Vagina (tissue), 2 donors: ENCODE measurements around the gene CUL9. TPM values are rescaled to one million over a fixed set of nuclear protein-coding genes. Genes with fewer than 3 reads are reported as not detected.

Experiments used
- DNase-seq, 2 donors: peaks; one replicate each; pipeline ENCODE4 v3.0.0-alpha.2; 2017; ENCODE audit errors: extremely low spot score in 2 of 2
- H3K27ac ChIP-seq: fragments of 200-600 bp; sonication (generic); one replicate; pipeline ENCODE4 v1.5.1; 2019
- H3K27me3 ChIP-seq: fragments of 200-600 bp; sonication (generic); one replicate; pipeline ENCODE4 v1.5.1; 2019
- H3K36me3 ChIP-seq, 2 donors: fragments of 200-600 bp; sonication (generic); one replicate each; pipeline ENCODE4 v1.5.1; 2017 to 2019
- H3K4me1 ChIP-seq: fragments of 200-600 bp; sonication (generic); one replicate; pipeline ENCODE4 v1.5.1; 2019
- H3K4me3 ChIP-seq, 2 donors: fragments of 200-600 bp; sonication (generic); 1 replicate in 1 of 2; 2 replicates in 1 of 2; pipeline ENCODE4 v1.5.1; 2016 to 2019
- H3K9me3 ChIP-seq: fragments of 200-600 bp; sonication (generic); one replicate; pipeline ENCODE4 v1.5.1; 2019
- POLR2A ChIP-seq, 2 donors: fragments of 450-650 bp; IDR thresholded peaks; one replicate each; pipeline ENCODE4 v1.6.1; 2017; ENCODE audit warnings: antibody characterized with exemption in 2 of 2, mild to moderate bottlenecking in 2 of 2, moderate library complexity in 2 of 2
- POLR2AphosphoS5 ChIP-seq, 2 donors: sonication (generic); formaldehyde crosslinking; IDR thresholded peaks; one replicate each; pipeline ENCODE4 v1.9.0; 2017; ENCODE audit warnings: antibody characterized with exemption in 2 of 2, mild to moderate bottlenecking in 2 of 2, low read depth in 1 of 2; ENCODE audit not compliant: insufficient read depth in 1 of 2
- intact Hi-C: fragments of 100-400 bp; cut with DNase I; formaldehyde crosslinking; loops from one replicate; pipeline ENCODE4 v1.15.1; 2023
- total RNA-seq: library from RNA; depleted of rRNA; stranded (reverse); fragments of >200 nt; gene quantifications from one replicate; pipeline ENCODE4 v1.2.3, GENCODE V29; 2016
- TF ChIP-seq, protein P1 (sequence below), 3 experiments: fragments of 450-650 bp in 2 of 3; fragments of 200-600 bp in 1 of 3; sonication (generic) in 1 of 3; IDR thresholded peaks; one replicate each; pipeline ENCODE4 v1.5.1; 2017 to 2019; ENCODE audit warnings: antibody characterized with exemption in 3 of 3, mild to moderate bottlenecking in 2 of 3, moderate library complexity in 2 of 3

The CUL9 gene
- total RNA-seq, 1 donor from 2014 or later: 49.1 TPM

DNA sequence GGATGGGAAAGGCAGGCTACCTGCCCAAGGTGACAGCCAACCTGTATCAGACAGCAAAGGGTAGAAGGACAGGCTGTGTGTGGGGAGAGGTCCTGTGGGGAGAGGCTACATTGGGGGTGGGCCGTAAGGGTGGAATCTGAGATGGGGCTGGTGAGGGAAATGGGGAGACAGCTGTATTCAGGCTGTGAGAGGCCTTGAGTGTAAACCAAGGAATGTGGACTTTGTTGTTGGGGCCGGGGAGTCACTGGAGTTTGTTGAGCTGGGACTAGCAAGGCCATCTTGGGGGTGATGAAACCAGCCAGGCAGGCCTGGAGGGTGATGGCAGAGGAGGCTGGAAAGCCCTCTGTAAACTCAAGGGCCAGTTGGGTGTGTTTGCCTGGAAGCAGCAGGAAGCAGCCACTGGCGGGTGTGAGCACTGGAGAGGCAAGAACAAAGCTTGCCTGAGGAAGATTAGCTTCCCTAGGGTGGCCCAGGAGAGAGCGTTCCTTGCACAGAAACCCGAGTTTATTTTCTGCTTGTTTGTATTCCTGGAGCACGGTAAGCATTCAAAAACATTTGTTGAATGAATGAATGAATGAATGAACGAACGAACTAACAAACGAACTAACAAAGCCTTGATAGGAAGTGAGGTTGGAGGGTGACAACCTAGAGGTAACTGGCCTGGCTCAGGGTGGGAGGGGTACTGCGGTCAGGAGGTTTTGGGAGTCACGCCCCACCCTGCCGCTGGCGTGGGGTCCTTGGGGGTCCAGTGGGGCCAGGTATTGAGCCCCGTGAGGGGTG, 80.2 kb downstream of the CUL9 start:
- Histone ChIP-seq H3K27me3 (no peaks in the 10 kb centered on the region), H3K4me1 (no peaks in the 10 kb centered on the region), H3K27ac (no peak overlapping the region), H3K4me3 (no peak overlapping the region), H3K36me3 (no peaks in the 10 kb centered on the region), H3K9me3 (no peaks in the 10 kb centered on the region)
- intact Hi-C loops: no loop called here
- DNase-seq: no peak
- TF ChIP-seq, protein P1, sequence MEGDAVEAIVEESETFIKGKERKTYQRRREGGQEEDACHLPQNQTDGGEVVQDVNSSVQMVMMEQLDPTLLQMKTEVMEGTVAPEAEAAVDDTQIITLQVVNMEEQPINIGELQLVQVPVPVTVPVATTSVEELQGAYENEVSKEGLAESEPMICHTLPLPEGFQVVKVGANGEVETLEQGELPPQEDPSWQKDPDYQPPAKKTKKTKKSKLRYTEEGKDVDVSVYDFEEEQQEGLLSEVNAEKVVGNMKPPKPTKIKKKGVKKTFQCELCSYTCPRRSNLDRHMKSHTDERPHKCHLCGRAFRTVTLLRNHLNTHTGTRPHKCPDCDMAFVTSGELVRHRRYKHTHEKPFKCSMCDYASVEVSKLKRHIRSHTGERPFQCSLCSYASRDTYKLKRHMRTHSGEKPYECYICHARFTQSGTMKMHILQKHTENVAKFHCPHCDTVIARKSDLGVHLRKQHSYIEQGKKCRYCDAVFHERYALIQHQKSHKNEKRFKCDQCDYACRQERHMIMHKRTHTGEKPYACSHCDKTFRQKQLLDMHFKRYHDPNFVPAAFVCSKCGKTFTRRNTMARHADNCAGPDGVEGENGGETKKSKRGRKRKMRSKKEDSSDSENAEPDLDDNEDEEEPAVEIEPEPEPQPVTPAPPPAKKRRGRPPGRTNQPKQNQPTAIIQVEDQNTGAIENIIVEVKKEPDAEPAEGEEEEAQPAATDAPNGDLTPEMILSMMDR (IDR thresholded peaks at IDR 0.05): no peak
- no peak for TF ChIP-seq POLR2A (IDR thresholded peaks at IDR 0.05)
- TF ChIP-seq POLR2AphosphoS5 (IDR thresholded peaks at IDR 0.05; ENCODE audit: insufficient read depth in 1 of 2, low read depth in 1 of 2): no peak

DNA sequence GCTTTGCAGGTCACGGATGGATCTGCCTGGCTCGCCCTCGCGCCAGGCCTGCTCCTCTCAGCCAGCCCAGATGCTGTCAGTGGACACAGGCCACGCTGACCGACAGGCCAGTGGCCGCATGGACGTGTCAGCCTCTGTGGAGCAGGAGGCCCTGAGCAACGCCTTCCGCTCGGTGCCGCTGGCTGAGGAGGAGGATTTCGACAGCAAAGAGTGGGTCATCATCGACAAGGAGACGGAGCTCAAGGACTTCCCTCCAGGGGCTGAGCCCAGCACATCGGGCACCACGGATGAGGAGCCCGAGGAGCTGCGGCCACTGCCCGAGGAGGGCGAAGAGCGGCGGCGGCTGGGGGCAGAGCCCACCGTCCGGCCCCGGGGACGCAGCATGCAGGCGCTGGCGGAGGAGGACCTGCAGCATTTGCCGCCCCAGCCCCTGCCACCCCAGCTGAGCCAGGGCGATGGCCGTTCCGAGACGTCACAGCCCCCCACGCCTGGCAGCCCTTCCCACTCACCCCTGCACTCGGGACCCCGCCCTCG, 80.9 kb downstream of the CUL9 start:
- Histone ChIP-seq H3K4me3 (no peak overlapping the region), H3K9me3 (no peaks in the 10 kb centered on the region), H3K27me3 (no peaks in the 10 kb centered on the region), H3K4me1 (no peaks in the 10 kb centered on the region), H3K36me3 (no peaks in the 10 kb centered on the region), H3K27ac (no peak overlapping the region)
- no peak for DNase-seq
- intact Hi-C loops: no loop called here
- TF ChIP-seq POLR2AphosphoS5 (IDR thresholded peaks at IDR 0.05; ENCODE audit: insufficient read depth in 1 of 2, low read depth in 1 of 2): no peak
- no peak for TF ChIP-seq POLR2A (IDR thresholded peaks at IDR 0.05)
- TF ChIP-seq, protein P1 (IDR thresholded peaks at IDR 0.05): no peak

DNA sequence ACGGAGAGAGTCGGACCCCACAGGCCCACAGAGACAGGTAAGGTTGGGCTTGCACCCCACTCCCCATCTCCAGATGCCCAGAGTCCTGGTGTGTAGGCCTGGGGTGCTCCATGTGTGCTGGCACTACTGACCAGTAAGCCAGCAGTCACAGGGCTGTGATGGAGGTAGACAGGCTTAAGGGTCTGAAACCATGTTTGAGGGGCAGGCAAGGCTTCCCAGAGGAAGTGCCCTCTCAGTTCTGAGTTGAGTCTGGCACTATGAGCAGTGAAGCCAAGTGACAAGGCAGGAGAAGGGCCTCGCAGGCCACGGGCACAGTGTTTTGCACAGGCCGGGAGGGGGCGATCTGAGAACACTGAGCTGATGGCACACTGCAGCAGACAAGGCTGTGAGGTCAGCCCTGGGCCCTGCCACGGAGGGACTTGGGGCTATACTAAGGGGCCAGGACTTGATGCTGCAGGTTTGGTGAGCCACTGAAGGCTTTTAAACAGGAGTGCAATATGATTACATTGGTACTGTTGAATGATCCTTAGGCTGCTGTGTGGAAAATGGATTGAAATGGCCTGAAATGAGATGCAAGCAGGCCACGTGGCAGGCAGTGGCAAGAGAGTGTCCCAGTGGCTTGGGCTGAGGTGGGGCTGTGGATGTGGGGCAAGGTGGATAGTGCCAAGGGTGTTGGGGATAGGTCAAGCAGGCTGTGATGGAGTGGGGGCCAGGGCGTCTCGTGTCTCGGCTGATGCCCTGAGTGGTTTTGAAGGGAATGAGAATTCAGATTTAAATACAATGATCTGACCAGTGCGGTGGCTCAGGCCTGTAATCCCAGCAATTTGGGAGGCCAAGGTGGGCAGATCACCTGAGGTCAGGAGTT, 81.5 kb downstream of the CUL9 start:
- no peaks in the 10 kb centered on the region for H3K36me3 ChIP-seq
- DNase-seq: no peak
- TF ChIP-seq, protein P1 (IDR thresholded peaks at IDR 0.05): peak in 2 of 3 experiments; percentile 22 to 62
- no peak for TF ChIP-seq POLR2AphosphoS5 (IDR thresholded peaks at IDR 0.05; ENCODE audit: insufficient read depth in 1 of 2, low read depth in 1 of 2)
- H3K27ac ChIP-seq: no peak overlapping the region
- no peak overlapping the region for H3K4me3 ChIP-seq
- no peaks in the 10 kb centered on the region for H3K4me1 ChIP-seq
- H3K9me3 ChIP-seq: no peaks in the 10 kb centered on the region
- intact Hi-C loops: no loop called here
- no peaks in the 10 kb centered on the region for H3K27me3 ChIP-seq

DNA sequence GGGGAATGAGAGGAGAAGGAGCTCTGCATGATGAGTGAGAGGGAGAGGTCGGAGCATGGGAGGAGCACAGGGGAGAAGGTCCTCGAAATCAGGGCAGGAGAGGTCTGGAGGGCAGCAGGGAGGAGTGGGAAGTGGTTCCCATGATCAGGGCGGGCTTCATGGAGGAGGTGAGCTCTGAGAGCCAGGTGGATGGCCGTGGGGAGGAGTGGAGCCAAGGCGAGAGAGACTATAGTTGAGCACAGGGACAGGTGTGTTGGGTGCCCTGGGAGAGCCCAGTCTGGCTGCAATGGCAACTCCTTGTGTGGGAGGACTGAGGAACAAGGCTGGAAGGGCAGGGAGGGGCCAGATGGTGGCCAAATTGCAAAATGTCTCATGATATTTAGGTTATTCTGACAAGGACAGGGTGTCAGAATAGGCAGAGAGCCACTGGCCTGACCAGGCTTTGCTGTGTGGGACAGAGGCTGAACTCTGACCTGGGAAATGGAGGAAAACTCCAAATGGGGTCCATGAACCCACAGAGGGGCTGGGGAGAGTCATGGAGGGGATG, 82.7 kb downstream of the CUL9 start:
- Histone ChIP-seq H3K9me3 (no peaks in the 10 kb centered on the region), H3K36me3 (no peaks in the 10 kb centered on the region), H3K4me1 (peaks cover 10% of the 10 kb centered on the region), H3K27me3 (no peaks in the 10 kb centered on the region), H3K4me3 (no peak overlapping the region), H3K27ac (no peak overlapping the region)
- TF ChIP-seq, protein P1 (IDR thresholded peaks at IDR 0.05): no peak
- TF ChIP-seq POLR2A (IDR thresholded peaks at IDR 0.05) (no peak), POLR2AphosphoS5 (IDR thresholded peaks at IDR 0.05; ENCODE audit: insufficient read depth in 1 of 2, low read depth in 1 of 2) (no peak)
- intact Hi-C loops: no loop called here
- no peak for DNase-seq
